Heart left ventricle (tissue), 13 donors: ENCODE data around the gene ASXL3.

Experiments used
- POLR2A ChIP-seq, 2 donors: fragments of 450-650 bp; IDR thresholded peaks; one replicate each; pipeline ENCODE4 v1.6.1; 2017; ENCODE audit warnings: antibody characterized with exemption in 2 of 2, mild to moderate bottlenecking in 2 of 2, moderate library complexity in 2 of 2
- TF ChIP-seq, protein P1 (sequence below), 12 donors: fragments of 200-600 bp; sonication (generic) in 4 of 12; IDR thresholded peaks; one replicate each; pipeline versions ENCODE4 v1.5.0 to v1.8.0; 2018 to 2022; ENCODE audit warnings: antibody characterized with exemption in 12 of 12, mild to moderate bottlenecking in 5 of 12
- donor health status: ischemic (EF 13 %, LVEDD 7.1; RV severe dilation, severe dysfunction).
- donor health status: DM: no; HTN: yes; CAD: no.
- donor health status: DM: no; HTN: no; CAD: no.
- donor health status: ischemic (EF 25% LVEDD 6.9; RV normal size, moderate dysfunction).
- donor health status: ischemic (EF 25% LVEDD 5.7; RV mildly dilated, moderate dysfunction).
- donor health status: ischemic (EF 35%, LVEDD 5.7; RV mildly dilated, moderate dysfunction).
- donor health status: nonischemic (EF 11% LVEDD 7.7; RV severe dilation, severe dysfunction).
- donor health status: DM: yes; HTN: yes; CAD: no.
- donor health status: PGD.
- donor health status: ischemic (EF 29% LVEDD 5.4; RV normal size, mild dysfunction).
- donor health status: nonischemic (EF 23%, LVEDD 6.1; RV moderate dilation, normal function).

GRCh38 chr18:33594799-33595198, 16.8 kb downstream of the ASXL3 start:
- TF ChIP-seq, protein P1, sequence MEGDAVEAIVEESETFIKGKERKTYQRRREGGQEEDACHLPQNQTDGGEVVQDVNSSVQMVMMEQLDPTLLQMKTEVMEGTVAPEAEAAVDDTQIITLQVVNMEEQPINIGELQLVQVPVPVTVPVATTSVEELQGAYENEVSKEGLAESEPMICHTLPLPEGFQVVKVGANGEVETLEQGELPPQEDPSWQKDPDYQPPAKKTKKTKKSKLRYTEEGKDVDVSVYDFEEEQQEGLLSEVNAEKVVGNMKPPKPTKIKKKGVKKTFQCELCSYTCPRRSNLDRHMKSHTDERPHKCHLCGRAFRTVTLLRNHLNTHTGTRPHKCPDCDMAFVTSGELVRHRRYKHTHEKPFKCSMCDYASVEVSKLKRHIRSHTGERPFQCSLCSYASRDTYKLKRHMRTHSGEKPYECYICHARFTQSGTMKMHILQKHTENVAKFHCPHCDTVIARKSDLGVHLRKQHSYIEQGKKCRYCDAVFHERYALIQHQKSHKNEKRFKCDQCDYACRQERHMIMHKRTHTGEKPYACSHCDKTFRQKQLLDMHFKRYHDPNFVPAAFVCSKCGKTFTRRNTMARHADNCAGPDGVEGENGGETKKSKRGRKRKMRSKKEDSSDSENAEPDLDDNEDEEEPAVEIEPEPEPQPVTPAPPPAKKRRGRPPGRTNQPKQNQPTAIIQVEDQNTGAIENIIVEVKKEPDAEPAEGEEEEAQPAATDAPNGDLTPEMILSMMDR (IDR thresholded peaks at IDR 0.05) = no peak
- TF ChIP-seq POLR2A (IDR thresholded peaks at IDR 0.05) = no peak
